Caki2 (cell line): Measurements from ENCODE around the gene PTK7. TPM values are rescaled to one million over a fixed set of nuclear protein-coding genes. Genes with fewer than 3 reads are reported as not detected.

Experiments used
- DNase-seq: peaks from one replicate; pipeline ENCODE4 v3.0.0-alpha.2; 2015; ENCODE audit warnings: low read depth
- in situ Hi-C: cut with HindIII; loops from 2 replicates; pipeline ENCODE4 v1.10.0; 2016; ENCODE audit warnings: low sequenced_read_pairs, low pct_unique_long_range_greater_than_20kb, mixed read lengths
- total RNA-seq: library from RNA; depleted of rRNA; stranded (reverse); fragments of >200 nt; shearing (Covaris generic); gene quantifications from 2 replicates; pipeline ENCODE4 v1.2.3, GENCODE V29; 2014; ENCODE audit warnings: low replicate concordance

Gene PTK7
- total RNA-seq, 1 experiment from 2014 or later: 69.5 TPM

DNA sequence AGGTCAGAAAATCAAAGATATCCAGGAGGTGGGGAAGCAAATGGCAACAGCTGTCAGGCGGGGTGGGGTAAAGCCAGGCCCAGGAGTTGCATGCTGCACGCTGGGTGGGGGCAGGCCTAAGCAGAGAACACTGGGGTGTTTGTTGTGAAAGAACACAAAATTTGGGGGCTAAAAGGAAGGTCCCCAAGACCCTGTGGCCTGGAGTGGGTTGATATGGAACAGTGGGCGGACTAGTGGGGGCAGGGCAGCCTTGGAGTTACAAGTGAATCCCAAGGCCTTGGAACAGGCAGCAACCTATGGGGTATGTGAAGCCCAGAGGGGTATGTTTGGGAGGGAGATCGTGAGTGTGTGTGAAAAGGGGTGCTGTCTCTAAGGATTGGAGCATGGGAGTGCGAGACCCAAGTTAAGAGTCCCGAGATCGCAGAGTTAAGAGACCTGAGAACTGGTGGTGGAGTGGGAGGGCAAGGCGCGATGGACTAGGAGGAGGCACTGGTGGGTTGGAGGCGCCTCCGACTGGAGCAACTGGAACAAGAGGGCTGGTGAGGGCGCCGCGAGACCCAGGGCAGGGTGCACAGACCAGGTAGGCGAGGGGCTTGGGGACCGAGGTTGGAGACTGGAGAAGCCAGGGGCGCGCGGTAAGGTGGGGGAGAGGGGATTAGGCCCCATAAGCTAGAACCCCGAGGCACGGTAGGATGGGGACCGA is 23.1 kb upstream of the PTK7 start:
- no peak for DNase-seq
- in situ Hi-C loops: no loop called here

DNA sequence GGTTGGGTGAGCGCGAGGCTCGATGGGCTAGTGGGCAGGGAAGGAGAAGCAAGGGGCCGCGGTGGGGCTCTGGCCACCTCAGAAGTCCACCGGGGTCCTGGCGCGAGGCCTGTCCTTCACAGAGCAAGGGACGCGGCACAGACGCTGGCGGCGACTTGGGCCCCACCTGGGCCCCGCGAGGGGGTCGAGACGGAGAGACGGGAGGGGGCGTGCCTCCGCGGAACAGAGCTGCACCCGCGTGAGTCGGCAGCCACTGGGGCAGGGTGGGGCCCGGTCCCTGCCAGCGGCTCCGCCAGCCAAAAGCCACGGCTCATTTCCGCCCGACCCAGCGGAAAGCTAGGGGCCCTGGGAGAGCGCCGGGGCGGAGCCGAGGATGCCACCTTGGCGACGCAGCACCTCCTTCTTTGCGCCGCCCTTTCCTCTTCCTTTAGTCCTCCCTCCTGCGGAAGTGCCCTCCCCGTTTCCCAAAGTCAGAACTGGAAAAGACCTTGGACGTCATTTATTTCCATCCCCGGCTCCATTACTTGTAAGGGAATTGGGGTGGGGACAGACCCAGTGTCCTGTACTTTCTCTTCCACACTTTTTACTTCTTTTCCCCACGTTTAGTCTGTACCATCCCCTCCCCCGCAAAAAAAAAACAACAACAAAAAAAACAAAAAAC is 22.4 kb upstream of the PTK7 start, which contains the start of gene CUL7:
Gene CUL7 (minus strand): TSS at position 307 of the 661 bp plus-strand sequence. CDS start 1,063 bp downstream, outside the sequence.
- in situ Hi-C loops: no loop called here
- peak; percentile 95 for DNase-seq

DNA sequence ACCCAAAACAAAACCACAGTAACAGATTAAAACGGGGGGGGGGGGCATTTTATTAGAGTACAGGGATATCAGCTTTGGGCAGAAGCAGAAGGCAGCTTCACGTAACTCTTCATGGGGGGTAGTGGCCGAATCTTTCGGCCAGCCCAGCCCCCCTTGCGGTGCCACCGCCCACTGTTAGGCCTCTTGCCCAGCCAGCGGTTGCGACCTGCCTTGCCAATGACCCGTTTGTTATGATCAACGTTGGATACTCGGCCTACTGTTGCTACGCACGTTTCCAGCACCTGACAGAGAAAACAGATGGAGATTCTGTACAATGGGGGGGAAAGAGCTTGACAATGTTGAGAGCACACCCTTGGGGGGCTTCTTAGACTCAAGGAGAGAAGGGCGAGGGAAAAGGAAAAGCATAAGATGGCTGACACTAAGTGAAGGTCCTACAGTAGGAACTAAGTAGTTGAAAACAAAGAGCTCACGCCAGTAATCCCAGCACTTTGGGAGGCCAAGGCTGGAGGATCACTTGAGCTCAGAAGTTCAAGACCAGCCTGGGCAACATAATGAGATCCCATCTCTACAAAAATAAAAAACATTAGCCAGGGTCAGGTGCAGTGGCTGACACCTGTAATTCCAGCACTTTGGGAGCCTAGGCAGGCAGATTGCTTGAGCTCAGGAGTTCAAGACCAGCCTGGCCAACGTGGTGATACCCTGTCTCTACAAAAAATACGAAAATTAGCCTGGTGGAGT is 21.7 kb upstream of the PTK7 start:
- DNase-seq: no peak
- in situ Hi-C loops: no loop called here

DNA sequence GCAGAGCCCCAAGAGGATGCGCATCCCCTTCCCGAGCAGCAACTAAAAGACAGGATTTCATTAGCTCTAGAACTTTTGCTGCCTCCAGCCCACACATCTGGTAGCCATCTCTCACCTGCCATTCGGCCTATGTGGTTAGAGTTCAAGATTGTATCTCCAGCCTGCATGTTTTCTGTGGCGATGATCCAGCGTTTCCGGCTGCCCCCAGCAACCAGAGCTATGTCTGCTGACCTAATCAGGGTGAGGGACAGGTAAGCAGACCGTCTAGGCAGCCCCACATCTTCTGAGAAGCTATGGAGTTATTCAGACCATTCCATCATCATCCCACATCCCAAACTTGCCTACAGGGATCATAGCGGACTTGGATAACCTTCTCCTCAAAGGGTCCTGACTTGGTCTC is 20.1 kb upstream of the PTK7 start:
- no peak for DNase-seq
- in situ Hi-C loops: no loop called here

DNA sequence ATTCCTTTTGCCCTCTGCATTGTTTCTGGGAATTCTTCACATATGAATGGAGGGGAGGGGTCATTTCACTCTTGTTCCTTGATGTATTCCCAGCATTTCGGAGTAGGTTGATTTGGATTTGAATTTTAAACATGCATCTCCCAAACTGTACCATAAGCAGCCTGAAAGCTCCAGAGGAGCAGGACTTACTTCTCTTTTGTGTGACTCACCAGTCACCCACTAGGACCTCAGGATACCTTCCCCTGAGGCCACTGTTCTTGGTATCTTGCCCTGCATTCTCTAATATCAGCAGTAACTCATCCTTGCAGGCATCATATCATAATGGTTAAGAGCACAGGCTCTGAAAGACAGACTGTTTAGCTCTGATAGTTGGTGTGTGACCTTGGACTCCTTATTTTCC is 17.6 kb upstream of the PTK7 start:
- DNase-seq: no peak
- in situ Hi-C loops: no loop called here

DNA sequence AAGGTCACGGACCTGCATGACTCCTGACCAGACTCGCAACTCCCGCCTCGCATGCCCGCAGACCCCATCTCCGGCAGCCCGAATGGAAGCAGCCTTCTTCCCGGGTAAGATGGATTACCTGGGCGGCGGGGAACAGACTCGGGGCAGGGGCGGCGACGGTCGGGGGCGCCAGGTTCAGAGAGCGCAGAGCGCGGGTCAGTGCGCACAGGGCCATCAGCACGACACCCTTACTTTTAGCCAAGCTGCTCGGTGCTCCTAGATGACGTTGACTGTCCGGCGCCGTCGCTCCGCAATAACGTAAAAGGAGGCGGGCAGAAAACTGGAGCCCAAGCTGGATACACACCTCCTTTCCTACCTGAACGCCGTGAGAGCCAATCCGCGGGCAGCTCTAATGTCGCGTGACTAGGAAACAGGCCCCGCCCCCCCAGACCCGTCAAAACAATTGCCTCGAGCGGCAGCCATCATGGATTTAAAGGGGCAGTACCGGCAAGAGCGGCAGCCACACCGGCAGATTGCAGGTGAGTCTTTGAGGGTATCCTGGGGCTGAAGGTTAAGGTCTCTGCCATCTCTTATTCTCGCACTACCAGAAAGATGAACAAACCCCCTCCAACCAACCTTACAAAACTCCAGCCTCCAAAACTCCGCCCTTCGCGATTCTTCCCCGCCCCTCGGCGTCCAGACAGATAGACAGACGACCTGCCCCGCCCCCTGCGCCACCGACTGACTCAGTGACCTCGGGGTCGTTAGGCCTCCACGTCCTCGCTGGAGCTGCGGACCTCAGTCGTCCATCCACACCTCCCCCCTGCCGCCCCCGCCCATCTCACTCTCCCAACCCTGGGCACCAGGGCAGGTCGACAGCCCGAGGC is 16.7 kb upstream of the PTK7 start, which contains the start of the genes KLC4 and MRPL2:
Gene KLC4 (plus strand): TSS at position 464 of the 866 bp plus-strand sequence. CDS start 1,705 bp downstream, outside the sequence.
Gene MRPL2 (minus strand): TSS at position 267 of the 866 bp plus-strand sequence. CDS start 53 bp downstream, at position 214.
- in situ Hi-C loops: no loop called here
- DNase-seq: peak; percentile 99

DNA sequence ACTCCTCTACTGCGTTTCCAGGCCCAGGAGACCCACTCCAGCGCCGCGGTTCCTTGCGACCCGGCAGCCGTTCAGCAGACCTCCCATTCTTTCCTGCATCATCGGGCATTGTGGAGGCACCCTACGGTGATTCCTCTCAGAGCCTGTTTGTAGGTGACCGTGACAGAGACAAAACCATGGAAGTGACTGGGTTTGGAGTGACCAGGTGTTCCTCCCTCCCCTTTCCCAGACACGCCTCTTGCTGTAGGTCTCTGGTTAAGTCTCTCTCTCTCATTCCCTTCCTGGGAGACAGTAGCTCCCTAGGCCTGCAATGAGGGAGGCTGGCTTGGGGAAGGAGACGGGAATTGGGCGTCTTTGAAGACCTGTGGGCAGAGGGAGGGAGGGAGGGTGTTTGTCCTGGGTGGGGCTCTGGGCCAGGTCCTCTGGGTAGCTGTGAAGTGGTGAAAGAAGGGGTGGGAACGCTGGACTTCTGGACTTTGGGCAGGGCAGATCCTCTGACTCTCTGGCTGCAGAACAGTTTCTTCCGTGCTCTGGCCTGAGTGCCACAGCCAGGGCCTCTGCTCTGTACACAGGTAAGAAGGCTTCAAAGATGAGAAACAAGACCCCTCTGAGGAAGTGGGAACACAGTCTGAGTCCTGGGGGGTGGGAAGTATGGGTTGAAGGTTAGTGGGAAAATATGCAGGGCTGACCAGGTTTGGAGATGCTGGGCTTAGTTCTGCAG is 15.9 kb upstream of the PTK7 start:
- DNase-seq: peak; percentile 59
- in situ Hi-C loops: no loop called here

DNA sequence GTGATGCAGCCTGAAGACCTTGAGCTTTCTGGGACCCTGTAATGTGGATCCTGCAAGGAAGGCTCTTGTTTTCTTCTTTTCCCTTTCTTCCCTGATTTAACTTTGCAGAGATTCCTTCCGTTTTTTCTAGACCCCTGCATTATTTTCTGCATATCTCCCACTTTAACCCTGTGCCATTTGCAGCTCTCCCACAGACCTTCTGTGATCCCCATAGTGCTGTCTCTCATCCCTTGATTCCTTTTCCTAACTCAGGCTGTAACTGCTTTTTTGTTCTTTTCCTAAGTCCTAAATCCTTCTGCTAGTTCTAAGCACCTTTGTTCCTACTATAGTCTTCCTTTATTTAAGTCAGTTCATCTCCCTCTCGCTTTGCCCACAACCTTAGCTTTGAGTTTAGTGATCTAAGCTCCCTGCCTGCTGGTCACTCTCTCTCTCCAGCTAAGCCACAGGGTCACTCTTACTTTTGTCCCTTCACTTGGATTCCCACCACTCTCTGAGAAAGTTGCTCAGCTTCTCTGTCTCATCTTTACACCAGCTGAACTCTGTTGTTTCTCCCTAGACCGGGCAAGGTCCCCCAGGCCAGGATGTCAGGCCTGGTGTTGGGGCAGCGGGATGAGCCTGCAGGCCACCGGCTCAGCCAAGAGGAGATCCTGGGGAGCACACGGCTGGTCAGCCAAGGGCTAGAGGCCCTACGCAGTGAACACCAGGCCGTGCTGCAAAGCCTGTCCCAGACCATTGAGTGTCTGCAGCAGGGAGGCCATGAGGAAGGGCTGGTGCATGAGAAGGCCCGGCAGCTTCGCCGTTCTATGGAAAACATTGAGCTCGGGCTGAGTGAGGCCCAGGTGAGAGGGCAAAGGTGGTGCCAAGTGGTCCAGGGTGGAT is 15.1 kb upstream of the PTK7 start:
- DNase-seq: no peak

DNA sequence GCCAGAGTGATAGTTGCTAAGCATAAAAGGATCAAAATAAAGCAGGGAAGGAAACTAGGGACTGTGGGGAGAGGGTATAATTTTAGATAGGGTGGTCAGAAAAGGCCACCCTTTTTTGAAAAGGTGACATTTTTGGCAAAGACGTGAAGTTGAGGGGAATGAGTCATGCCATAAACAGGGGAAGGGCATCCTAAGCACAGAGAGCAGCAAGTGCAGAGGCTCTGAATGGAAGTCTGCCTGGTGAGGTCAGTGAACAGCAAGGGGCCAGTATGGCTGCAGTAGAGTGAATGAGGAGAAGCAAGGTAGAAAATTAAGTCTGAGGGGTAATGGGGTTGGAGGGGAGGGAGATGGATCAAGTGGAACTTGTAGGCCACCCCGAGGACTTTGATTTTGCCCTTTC is 14.3 kb upstream of the PTK7 start:
- DNase-seq: no peak
- in situ Hi-C loops: no loop called here

More for the DNA sequence above, 15.1 kb upstream of the PTK7 start:
- in situ Hi-C loops: no loop called here

DNA sequence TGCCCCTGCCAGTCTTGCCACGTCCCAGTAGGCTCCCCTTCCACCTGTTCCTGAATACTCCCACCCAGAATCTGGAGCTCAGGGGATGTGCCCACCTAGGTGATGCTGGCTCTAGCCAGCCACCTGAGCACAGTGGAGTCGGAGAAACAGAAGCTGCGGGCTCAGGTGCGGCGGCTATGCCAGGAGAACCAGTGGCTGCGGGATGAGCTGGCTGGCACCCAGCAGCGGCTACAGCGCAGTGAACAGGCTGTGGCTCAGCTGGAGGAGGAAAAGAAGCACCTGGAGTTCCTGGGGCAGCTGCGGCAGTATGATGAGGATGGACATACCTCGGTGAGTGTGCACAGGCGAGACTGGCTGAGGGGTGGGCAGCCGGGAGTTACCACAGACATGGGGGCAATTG is 13.3 kb upstream of the PTK7 start:
- no peak for DNase-seq
- in situ Hi-C loops: no loop called here

DNA sequence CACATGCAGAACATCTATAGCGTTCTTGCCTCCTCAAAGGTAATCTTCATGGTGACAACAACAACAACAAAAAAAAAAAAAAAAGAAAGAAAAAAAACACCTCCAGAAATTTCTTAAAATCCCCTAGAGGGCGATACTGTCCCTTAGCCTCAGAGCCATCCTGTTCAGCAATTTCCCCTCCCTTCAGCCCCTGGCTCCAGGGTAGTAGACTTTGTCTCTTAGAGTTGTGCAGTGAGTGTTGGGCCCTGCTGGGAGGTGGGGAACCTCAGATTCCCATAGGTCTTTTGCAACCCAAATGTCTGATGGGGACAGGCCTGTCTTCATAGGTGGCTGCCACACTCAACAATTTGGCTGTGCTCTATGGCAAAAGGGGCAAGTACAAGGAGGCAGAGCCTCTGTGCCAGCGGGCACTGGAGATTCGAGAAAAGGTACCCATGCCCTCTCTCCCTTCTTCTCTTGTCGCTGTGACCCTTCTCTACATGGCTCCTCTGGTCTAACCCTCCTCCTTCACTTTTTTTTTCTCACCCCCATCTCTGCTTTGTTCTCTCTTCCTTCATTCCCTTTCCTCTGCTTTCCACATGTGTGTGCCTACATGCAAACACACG is 6.0 kb upstream of the PTK7 start:
- DNase-seq: peak; percentile 49
- in situ Hi-C loops: no loop called here

DNA sequence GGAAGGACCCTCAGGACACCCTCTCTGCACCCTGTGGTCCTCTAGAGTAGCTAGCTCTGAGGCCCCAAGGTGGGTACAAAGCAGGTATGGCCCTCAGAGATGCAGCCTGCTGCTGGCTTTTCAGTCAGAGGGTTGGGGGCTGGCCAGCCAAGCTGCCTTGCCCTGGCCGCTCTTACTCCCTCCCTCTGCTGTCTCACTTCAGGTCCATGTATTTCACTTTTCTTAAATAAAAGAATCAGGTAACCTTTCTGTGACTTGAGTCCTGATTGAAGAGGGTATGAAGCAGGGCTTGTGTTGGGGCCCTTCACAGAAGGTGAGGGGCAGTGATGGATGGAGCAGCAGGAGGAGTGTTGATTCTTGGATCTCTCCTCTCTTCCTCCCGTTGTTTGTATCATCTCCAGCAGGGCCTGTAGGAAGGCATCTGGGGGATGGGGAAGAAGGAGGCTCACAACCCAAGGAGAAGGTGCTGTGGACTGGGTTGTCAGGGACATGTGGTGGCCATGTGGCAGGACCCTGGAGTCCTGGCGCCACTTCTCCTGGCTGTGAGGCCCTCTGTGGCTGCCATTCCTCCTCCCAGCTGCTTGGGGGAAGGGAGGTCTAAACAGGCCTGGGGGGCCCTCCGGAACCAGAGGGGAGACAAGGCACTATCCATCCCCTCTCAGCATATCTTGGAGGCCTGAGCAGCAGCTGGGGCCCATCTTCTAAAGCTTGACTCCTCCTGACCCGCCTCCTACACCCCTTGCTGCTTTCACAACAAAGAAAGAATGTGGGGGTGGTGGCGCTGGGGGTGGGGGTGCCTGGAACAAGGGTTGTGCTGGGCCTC is 1.1 kb upstream of the PTK7 start:
- no peak for DNase-seq
- in situ Hi-C loops: no loop called here

DNA sequence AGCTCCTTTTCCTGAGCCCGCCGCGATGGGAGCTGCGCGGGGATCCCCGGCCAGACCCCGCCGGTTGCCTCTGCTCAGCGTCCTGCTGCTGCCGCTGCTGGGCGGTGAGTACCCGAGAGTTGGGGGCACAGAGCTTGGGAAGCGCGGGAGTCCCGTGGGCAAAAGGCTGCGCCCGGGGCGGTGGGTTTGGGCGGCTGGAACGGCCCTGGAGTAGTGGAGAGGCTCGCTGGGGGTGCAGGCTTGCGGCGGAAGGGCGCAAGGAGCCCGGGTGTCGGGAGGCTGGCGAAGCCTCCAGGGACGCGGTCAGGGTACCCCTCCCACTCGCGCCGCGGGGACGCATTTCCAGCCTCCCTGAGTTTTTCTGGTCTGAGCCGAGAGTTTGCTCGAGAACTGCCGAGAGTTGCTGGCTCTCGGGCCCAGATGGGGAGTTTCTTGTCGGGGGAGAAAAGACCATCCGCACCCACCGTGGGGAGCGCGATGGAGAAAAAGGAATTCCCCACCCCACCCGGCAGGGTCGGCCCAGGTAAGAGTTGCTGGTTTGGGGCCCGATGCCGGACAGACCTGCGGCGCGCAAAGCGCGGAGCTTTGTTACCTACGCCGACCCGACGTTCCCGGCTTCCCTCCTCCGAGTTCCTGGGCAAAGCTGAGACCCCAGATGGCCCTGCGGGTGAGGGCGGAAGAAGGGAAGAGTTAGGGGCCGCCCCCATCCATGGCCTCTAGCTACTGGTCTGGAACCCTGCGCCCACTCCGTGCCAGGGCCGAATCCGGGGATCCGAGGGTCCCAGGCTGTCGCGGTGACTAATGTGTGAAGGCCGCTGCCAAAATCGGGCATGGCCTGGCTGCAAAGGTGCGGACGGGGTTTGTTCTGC is 584 bp downstream of the PTK7 start:
- peak; percentile 41 for DNase-seq
- in situ Hi-C loops: no loop called here

DNA sequence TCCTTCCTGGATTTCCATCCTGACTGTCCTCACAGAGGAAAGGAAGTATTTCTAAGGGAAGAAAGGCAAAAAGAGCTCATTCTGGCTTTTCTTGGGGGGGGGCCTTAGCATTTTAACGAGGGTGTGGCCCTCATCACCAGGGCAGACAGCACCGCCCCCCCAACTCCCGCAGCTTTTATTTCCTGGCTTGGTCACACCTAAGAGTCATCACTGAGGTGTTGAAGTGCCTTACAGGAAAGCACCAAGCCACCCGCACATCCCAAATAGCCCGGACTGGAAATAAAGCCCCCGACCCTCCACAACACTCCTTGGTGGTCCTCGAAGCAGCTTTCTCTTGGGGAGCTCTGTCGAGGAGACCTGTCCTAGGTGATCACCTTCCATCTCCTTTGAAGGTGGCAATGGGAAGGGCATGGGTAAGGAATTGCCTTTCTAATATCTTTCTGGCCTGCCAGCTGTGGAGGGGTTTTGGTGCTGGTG is 1.3 kb downstream of the PTK7 start:
- in situ Hi-C loops: no loop called here
- DNase-seq: no peak
